Sigmoid colon (tissue), 7 donors: ENCODE measurements around the gene RAMP1. TPM values are rescaled to one million over a fixed set of nuclear protein-coding genes. Genes with fewer than 3 reads are reported as not detected.

ENCODE experiments used
- DNase-seq: peaks from one replicate; pipeline ENCODE4 v3.0.0-alpha.2; 2019
- H3K27ac ChIP-seq, 4 donors: fragments of 200-600 bp; sonication (generic); one replicate each; pipeline ENCODE4 v1.5.1; 2016 to 2019; ENCODE audit warnings: mild to moderate bottlenecking in 1 of 4
- H3K27me3 ChIP-seq, 3 donors: fragments of 200-600 bp; sonication (generic); one replicate each; pipeline ENCODE4 v1.5.1; 2019; ENCODE audit warnings: mild to moderate bottlenecking in 1 of 3
- H3K36me3 ChIP-seq, 4 donors: fragments of 200-600 bp; sonication (generic); one replicate each; pipeline ENCODE4 v1.5.1; 2016 to 2019
- H3K4me1 ChIP-seq, 4 donors: fragments of 200-600 bp; sonication (generic); one replicate each; pipeline ENCODE4 v1.5.1; 2017 to 2019
- H3K4me3 ChIP-seq, 4 donors: fragments of 200-600 bp; sonication (generic); one replicate each; pipeline ENCODE4 v1.5.1; 2017 to 2019; ENCODE audit warnings: mild to moderate bottlenecking in 2 of 4, moderate library complexity in 1 of 4
- H3K9me3 ChIP-seq, 4 donors: fragments of 200-600 bp in 3 of 4; sonication (generic) in 3 of 4; one replicate each; pipeline versions ENCODE4 v1.5.1 to v1.6.1; 2013 to 2019
- EP300 ChIP-seq, 4 donors: sonication (generic); formaldehyde crosslinking; IDR thresholded peaks; one replicate each; pipeline ENCODE4 v1.6.1; 2017; ENCODE audit warnings: antibody characterized with exemption in 4 of 4
- POLR2A ChIP-seq, 2 donors: fragments of 450-650 bp; IDR thresholded peaks; one replicate each; pipeline ENCODE4 v1.6.1; 2016; ENCODE audit warnings: antibody characterized with exemption in 2 of 2, mild to moderate bottlenecking in 2 of 2, moderate library complexity in 2 of 2
- POLR2AphosphoS5 ChIP-seq, 4 donors: sonication (generic); formaldehyde crosslinking; IDR thresholded peaks; one replicate each; pipeline ENCODE4 v1.6.1; 2017; ENCODE audit warnings: antibody characterized with exemption in 4 of 4
- WGBS, 2 donors: extraction: QIAGEN DNeasy Blood & Tissue Kit; methylation state at CpG; one replicate each; pipeline ENCODE4 v1.1.7; 2013; 5-methylcytosine and 5-hydroxymethylcytosine counted together
- intact Hi-C: fragments of 100-400 bp; cut with DNase I; formaldehyde crosslinking; loops from one replicate; pipeline ENCODE4 v1.15.1; 2023
- polyA plus RNA-seq, 3 donors: library from polyadenylated mRNA; stranded (reverse); fragments of 200-250 nt; gene quantifications; one replicate each; pipeline ENCODE4 v1.2.3, GENCODE V29; 2013
- total RNA-seq, 4 donors: library from RNA; depleted of rRNA; stranded (reverse); fragments of >200 nt; gene quantifications; one replicate each; pipeline ENCODE4 v1.1.0, GENCODE V29; 2016
- TF ChIP-seq, protein P1 (sequence below), 4 experiments: fragments of 450-650 bp in 3 of 4; fragments of 200-600 bp in 1 of 4; IDR thresholded peaks; one replicate each; pipeline ENCODE4 v1.5.1; 2016 to 2019; ENCODE audit warnings: antibody characterized with exemption in 4 of 4, mild to moderate bottlenecking in 3 of 4, moderate library complexity in 2 of 4
- donor health status: healthy with polysubstance abuse.
- donor health status: Bipolar disorder and iron deficiency.
- donor health status: healthy.

The RAMP1 gene
- total and polyA plus RNA-seq, 7 donors = 13.2 to 788 (median 372) TPM; not detected in 1

DNA sequence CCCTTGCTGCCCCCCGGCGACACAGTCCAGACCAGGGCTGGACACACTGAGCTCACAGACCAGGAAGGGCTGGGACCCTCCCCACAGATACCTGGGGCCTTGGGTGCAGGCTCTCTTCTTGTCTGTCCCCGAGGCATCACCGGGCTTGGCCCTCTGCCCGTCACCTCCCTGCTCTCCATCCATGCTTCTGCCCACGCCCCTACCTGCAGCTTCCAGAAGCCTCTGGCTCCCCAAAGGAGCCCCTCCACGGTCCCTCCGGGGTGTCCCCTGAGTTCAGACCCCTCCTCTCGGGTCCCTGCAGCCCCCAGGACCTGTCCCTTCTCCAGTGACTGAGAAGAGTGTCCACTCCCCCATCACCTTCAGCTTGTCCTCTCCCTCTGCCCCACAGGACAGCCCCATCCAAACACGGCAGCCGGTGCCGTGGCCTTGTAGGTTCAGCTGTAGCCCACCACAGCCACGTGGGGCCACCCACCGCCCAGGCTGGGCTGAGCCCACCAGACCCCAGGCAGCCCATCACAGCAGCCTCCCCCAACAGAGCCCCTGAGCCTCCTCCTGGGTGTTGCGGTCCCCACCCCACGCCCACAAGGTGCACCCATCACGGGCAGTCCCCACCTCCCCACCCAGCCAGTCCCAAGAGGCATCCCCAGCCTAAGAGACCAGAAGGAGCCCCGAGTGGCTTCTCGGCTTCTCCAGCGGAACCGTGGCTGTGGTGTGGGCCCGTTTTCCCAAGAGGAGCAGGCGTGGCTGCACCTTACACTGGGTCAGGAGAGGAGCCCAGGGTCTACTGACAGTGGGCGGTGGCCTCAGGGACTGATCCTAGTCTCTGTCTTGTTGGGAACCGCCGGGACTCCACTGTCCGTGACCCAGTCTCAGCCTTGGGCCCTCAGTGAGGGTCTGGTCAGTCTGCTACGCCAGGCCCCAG lies 53.1 kb downstream of the RAMP1 start:
- 82 to 91% methylated on average over 28 of the region's 28 CpGs for WGBS, 2 donors
- Histone ChIP-seq H3K36me3 (peaks cover 0 to 41% (median 5%) of the 10 kb centered on the region in 4 donors), H3K27ac (peak overlapping the region in 1 of 4 donors; percentile 36), H3K27me3 (no peaks in the 10 kb centered on the region), H3K4me1 (peaks cover 0 to 7% (median 0%) of the 10 kb centered on the region in 4 donors), H3K9me3 (no peaks in the 10 kb centered on the region), H3K4me3 (no peak overlapping the region)
- TF ChIP-seq EP300 (IDR thresholded peaks at IDR 0.05) (no peak), POLR2AphosphoS5 (IDR thresholded peaks at IDR 0.05) (no peak), POLR2A (IDR thresholded peaks at IDR 0.05) (no peak)
- TF ChIP-seq, protein P1, sequence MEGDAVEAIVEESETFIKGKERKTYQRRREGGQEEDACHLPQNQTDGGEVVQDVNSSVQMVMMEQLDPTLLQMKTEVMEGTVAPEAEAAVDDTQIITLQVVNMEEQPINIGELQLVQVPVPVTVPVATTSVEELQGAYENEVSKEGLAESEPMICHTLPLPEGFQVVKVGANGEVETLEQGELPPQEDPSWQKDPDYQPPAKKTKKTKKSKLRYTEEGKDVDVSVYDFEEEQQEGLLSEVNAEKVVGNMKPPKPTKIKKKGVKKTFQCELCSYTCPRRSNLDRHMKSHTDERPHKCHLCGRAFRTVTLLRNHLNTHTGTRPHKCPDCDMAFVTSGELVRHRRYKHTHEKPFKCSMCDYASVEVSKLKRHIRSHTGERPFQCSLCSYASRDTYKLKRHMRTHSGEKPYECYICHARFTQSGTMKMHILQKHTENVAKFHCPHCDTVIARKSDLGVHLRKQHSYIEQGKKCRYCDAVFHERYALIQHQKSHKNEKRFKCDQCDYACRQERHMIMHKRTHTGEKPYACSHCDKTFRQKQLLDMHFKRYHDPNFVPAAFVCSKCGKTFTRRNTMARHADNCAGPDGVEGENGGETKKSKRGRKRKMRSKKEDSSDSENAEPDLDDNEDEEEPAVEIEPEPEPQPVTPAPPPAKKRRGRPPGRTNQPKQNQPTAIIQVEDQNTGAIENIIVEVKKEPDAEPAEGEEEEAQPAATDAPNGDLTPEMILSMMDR (IDR thresholded peaks at IDR 0.05) = no peak
- intact Hi-C loops = no loop called here
- DNase-seq = peak; percentile 64

DNA sequence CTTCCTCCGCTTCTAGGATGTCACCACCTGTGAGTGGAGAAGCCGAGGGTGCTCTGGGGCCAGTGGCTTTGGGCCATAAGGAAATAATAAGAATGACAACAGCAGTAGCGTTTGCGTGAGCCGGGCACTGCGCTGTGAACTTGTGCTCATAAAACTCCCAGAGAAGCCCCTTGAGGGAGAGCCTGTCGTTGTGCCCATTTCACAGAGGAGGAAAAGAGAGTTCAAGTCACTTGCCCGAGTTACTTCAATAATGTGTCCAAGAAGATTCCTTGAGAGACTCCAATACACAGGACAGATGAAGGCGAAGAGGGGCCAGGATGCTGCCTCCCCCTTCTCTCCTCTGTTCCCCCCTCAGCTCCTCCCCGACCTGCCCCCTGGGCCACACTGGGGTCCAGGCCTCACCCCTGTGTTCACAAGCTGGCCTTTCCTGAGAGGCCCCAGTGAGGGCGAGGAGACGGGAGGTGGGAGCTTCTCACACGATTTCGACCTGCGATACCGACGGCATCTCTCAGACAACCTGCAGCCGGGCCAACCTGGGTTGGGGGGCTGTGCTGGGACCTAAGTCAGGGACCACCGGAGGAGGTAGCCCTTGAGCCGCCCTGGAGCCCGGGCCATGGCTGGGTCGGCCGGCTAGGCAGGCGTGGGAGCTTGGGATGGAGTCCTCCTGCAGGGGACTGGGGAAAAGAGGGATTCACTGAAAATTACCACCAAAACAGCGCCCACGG lies 53.9 kb downstream of the RAMP1 start:
- intact Hi-C loops = no loop called here

DNA sequence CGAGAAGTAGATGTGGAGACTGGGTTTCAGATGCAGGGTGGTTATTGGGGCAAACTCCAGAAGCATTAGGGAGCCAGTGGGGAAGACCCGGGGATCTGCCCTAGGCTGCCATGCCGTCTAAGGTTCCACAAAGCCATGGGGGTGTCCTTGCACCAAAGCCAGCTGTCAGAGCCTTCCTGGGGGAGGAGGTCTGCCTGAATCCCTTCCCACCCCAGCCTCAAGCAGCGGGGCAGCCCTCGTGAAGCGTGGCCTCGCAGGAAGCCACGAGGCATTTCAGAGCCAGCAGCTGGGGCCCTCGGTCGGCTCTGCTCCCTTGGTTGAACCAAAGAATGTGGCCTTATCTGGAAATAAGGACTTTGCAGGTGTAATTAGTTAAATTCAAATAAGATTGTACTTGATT lies 56.2 kb downstream of the RAMP1 start:
- TF ChIP-seq POLR2A (IDR thresholded peaks at IDR 0.05) (no peak), POLR2AphosphoS5 (IDR thresholded peaks at IDR 0.05) (no peak), EP300 (IDR thresholded peaks at IDR 0.05) (no peak)
- TF ChIP-seq, protein P1 (IDR thresholded peaks at IDR 0.05) = no peak
- intact Hi-C loops = no loop called here
- peaks cover 0 to 29% (median 5%) of the 10 kb centered on the region in 4 donors for H3K36me3 ChIP-seq
- H3K27ac ChIP-seq = no peak overlapping the region
- no peaks in the 10 kb centered on the region for H3K27me3 ChIP-seq
- H3K9me3 ChIP-seq = no peaks in the 10 kb centered on the region
- DNase-seq = peak; percentile 40
- peaks cover 0 to 12% (median 0%) of the 10 kb centered on the region in 4 donors for H3K4me1 ChIP-seq
- H3K4me3 ChIP-seq = no peak overlapping the region
- 80 to 88% methylated on average over 10 of the region's 10 CpGs for WGBS, 2 donors

More for the DNA sequence above, 53.9 kb downstream of the RAMP1 start:
- H3K36me3 ChIP-seq = peaks cover 0 to 41% (median 5%) of the 10 kb centered on the region in 4 donors
- WGBS, 2 donors = 88 to 94% methylated on average over 26 of the region's 26 CpGs
- no peaks in the 10 kb centered on the region for H3K27me3 ChIP-seq
- no peaks in the 10 kb centered on the region for H3K9me3 ChIP-seq
- H3K4me3 ChIP-seq = no peak overlapping the region
- H3K4me1 ChIP-seq = peaks cover 0 to 7% (median 0%) of the 10 kb centered on the region in 4 donors
- H3K27ac ChIP-seq = no peak overlapping the region
- peak; percentile 48 for DNase-seq
- TF ChIP-seq EP300 (IDR thresholded peaks at IDR 0.05) = no peak
- TF ChIP-seq POLR2A (IDR thresholded peaks at IDR 0.05) = no peak
- no peak for TF ChIP-seq POLR2AphosphoS5 (IDR thresholded peaks at IDR 0.05)
- TF ChIP-seq, protein P1 (IDR thresholded peaks at IDR 0.05) = no peak

DNA sequence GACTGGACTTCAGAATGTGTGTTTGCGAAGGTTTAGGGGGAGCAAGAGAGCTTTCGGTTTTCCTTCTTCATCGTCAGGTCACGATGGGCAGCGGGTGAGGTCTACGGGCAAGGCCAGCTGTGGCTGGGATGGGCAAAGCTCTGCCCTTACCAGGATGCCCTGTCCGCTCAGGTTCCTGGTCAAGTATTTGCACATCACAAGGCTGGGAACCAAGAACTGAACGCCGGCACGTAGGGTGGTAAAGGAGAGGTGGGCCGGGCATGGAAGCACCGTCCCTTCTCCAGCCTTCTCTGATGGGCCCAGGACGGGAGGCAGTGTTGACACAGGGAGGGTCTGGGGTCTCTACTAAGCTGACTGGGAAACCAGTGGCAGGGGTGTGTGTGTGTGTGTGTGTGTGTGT lies 56.9 kb downstream of the RAMP1 start:
- TF ChIP-seq POLR2A (IDR thresholded peaks at IDR 0.05) (no peak), EP300 (IDR thresholded peaks at IDR 0.05) (no peak), POLR2AphosphoS5 (IDR thresholded peaks at IDR 0.05) (no peak)
- TF ChIP-seq, protein P1 (IDR thresholded peaks at IDR 0.05) = no peak
- DNase-seq = peak; percentile 55
- Histone ChIP-seq H3K4me3 (no peak overlapping the region), H3K9me3 (no peaks in the 10 kb centered on the region), H3K27me3 (no peaks in the 10 kb centered on the region), H3K27ac (no peak overlapping the region), H3K36me3 (peaks cover 0 to 28% (median 5%) of the 10 kb centered on the region in 4 donors), H3K4me1 (peaks cover 0 to 12% (median 0%) of the 10 kb centered on the region in 4 donors)
- 94 to 96% methylated on average over 13 of the region's 13 CpGs for WGBS, 2 donors
- intact Hi-C loops = no loop called here
